DND-41 (cell line): ENCODE measurements around the gene AHCYL2.
"Not testable (repeated sequence)": the region's sequence is repeated elsewhere in the genome, so short reads cannot be mapped to it uniquely, and the experiment has no call there.

ENCODE experiments used
- ATAC-seq: fragments of 200-7000 bp; cut with Tn5 transposase; 3 replicates; pipeline ENCODE4 v1.9.1; 2021; ENCODE audit warnings: low read depth; ENCODE audit not compliant: insufficient read depth
- DNase-seq: peaks from one replicate; pipeline ENCODE4 v3.0.0-alpha.2; 2020
- H2AFZ ChIP-seq: 2 replicates; pipeline ENCODE4 v1.6.0; 2012; ENCODE audit warnings: low read depth, low read length
- H3K27ac ChIP-seq: 2 replicates; pipeline ENCODE4 v1.5.1; 2012; ENCODE audit warnings: low read length, inconsistent platforms
- H3K27me3 ChIP-seq: fragments of 200-600 bp; sonication (generic); 2 replicates; pipeline ENCODE4 v1.6.0; 2012; ENCODE audit warnings: low read length, mild to moderate bottlenecking, inconsistent platforms; ENCODE audit not compliant: insufficient read depth, poor library complexity
- H3K36me3 ChIP-seq: 2 replicates; pipeline ENCODE4 v1.5.1; 2012; ENCODE audit warnings: low read length, inconsistent platforms; ENCODE audit not compliant: insufficient read depth
- H3K4me1 ChIP-seq: 2 replicates; pipeline ENCODE4 v1.5.1; 2012; ENCODE audit warnings: mild to moderate bottlenecking, low read length; ENCODE audit not compliant: insufficient read depth
- H3K4me2 ChIP-seq: 2 replicates; pipeline ENCODE4 v1.6.0; 2012; ENCODE audit warnings: mild to moderate bottlenecking, moderate library complexity, low read length, inconsistent platforms; ENCODE audit not compliant: insufficient read depth
- H3K4me3 ChIP-seq, 2 experiments: fragments of 200-600 bp in 1 of 2; shearing (Covaris generic) in 1 of 2; 2 replicates each; pipeline ENCODE4 v1.5.1; 2012 to 2016; ENCODE audit warnings: inconsistent platforms in 2 of 2, low read length in 2 of 2, mild to moderate bottlenecking in 2 of 2, low read depth in 1 of 2, moderate library complexity in 1 of 2
- H3K79me2 ChIP-seq: 2 replicates; pipeline ENCODE4 v1.6.0; 2012; ENCODE audit warnings: low read length, inconsistent platforms; ENCODE audit not compliant: insufficient read depth
- H3K9ac ChIP-seq: 2 replicates; pipeline ENCODE4 v1.6.0; 2012; ENCODE audit warnings: low read depth, mild to moderate bottlenecking, inconsistent platforms, low read length, moderate library complexity
- H3K9me3 ChIP-seq: 2 replicates; pipeline ENCODE4 v1.5.1; 2012; ENCODE audit warnings: low read length, moderate library complexity, mild to moderate bottlenecking, inconsistent platforms; ENCODE audit not compliant: insufficient read depth, severe bottlenecking
- H4K20me1 ChIP-seq: 2 replicates; pipeline ENCODE4 v1.6.0; 2012; ENCODE audit warnings: low read length; ENCODE audit not compliant: insufficient read depth
- EZH2 ChIP-seq: IDR thresholded peaks from 3 replicates; pipeline ENCODE4 v1.6.1; 2012; ENCODE audit warnings: borderline replicate concordance, low read depth, mild to moderate bottlenecking, moderate library complexity, low read length, inconsistent platforms; ENCODE audit not compliant: severe bottlenecking
- TF ChIP-seq, protein P1 (sequence below): IDR thresholded peaks from 2 replicates; pipeline ENCODE4 v1.5.1; 2012; ENCODE audit warnings: borderline replicate concordance, low read length, moderate library complexity, mild to moderate bottlenecking; ENCODE audit not compliant: poor library complexity, severe bottlenecking; ENCODE audit errors: extremely low read depth

AHCYL2 gene

GRCh38 chr7:129299889-129300288, 75.1 kb downstream of the AHCYL2 start:
- Histone ChIP-seq H3K27ac (no peak overlapping the region), H3K9me3 (peaks cover 7% of the 10 kb centered on the region), H2AFZ (no peak overlapping the region), H3K36me3 (no peaks in the 10 kb centered on the region), H3K4me1 (no peaks in the 10 kb centered on the region), H3K4me2 (no peak overlapping the region), H3K27me3 (no peaks in the 10 kb centered on the region), H3K4me3 (no peak overlapping the region), H4K20me1 (no peaks in the 10 kb centered on the region), H3K9ac (no peak overlapping the region), H3K79me2 (no peaks in the 10 kb centered on the region)
- TF ChIP-seq, protein P1, sequence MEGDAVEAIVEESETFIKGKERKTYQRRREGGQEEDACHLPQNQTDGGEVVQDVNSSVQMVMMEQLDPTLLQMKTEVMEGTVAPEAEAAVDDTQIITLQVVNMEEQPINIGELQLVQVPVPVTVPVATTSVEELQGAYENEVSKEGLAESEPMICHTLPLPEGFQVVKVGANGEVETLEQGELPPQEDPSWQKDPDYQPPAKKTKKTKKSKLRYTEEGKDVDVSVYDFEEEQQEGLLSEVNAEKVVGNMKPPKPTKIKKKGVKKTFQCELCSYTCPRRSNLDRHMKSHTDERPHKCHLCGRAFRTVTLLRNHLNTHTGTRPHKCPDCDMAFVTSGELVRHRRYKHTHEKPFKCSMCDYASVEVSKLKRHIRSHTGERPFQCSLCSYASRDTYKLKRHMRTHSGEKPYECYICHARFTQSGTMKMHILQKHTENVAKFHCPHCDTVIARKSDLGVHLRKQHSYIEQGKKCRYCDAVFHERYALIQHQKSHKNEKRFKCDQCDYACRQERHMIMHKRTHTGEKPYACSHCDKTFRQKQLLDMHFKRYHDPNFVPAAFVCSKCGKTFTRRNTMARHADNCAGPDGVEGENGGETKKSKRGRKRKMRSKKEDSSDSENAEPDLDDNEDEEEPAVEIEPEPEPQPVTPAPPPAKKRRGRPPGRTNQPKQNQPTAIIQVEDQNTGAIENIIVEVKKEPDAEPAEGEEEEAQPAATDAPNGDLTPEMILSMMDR, result no peak
- no peak for TF ChIP-seq EZH2
- no peak for DNase-seq
- no peak for ATAC-seq

DNA sequence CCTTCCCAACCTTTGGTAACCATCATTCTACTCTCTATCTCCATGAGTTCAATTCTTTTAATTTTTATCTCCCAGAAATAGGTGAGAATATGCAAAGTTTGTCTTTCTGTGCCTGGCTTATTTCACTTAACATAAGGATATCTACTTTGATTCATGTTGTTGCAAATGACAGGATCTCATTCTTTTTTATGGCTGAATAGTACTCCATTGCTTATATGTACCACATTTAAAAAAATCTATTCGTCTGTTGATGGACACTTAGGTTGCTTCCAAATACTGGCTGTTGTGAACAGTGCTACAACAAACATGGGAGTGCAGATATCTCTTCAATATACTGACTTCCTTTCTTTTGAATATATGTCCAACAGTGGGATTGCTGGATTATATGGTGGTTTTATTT, 75.5 kb downstream of the AHCYL2 start:
- not testable (repeated sequence) for DNase-seq, ATAC-seq, H3K27ac ChIP-seq, H3K9me3 ChIP-seq, H3K36me3 ChIP-seq, H2AFZ ChIP-seq, H3K4me1 ChIP-seq, H3K4me2 ChIP-seq, H3K9ac ChIP-seq, H4K20me1 ChIP-seq, H3K27me3 ChIP-seq, H3K79me2 ChIP-seq, H3K4me3 ChIP-seq

- H3K27ac ChIP-seq, result no peak overlapping the region
- no peak for ATAC-seq
These were observed 82.8 kb downstream of the AHCYL2 start for GRCh38 chr7:129307592-129307991.

GRCh38 chr7:129308047-129308446, 83.2 kb downstream of the AHCYL2 start:
- TF ChIP-seq, protein P1, result no peak
- no peak for TF ChIP-seq EZH2
- Histone ChIP-seq H3K4me3 (no peak overlapping the region), H3K4me1 (no peaks in the 10 kb centered on the region), H3K4me2 (no peak overlapping the region), H3K36me3 (no peaks in the 10 kb centered on the region), H4K20me1 (no peaks in the 10 kb centered on the region), H3K9me3 (peaks cover 7% of the 10 kb centered on the region), H3K27ac (no peak overlapping the region), H2AFZ (no peak overlapping the region), H3K9ac (no peak overlapping the region), H3K27me3 (no peaks in the 10 kb centered on the region), H3K79me2 (no peaks in the 10 kb centered on the region)
- DNase-seq (no peak), ATAC-seq (no peak)

More at GRCh38 chr7:129307592-129307991, 82.8 kb downstream of the AHCYL2 start:
- no peaks in the 10 kb centered on the region for H4K20me1 ChIP-seq
- no peaks in the 10 kb centered on the region for H3K79me2 ChIP-seq
- no peaks in the 10 kb centered on the region for H3K4me1 ChIP-seq
- H3K9me3 ChIP-seq, result peaks cover 7% of the 10 kb centered on the region
- H2AFZ ChIP-seq, result no peak overlapping the region
- H3K4me3 ChIP-seq, result no peak overlapping the region
- no peaks in the 10 kb centered on the region for H3K27me3 ChIP-seq
- no peaks in the 10 kb centered on the region for H3K36me3 ChIP-seq
- no peak for TF ChIP-seq EZH2
- TF ChIP-seq, protein P1, result no peak
- no peak for DNase-seq
- H3K4me2 ChIP-seq, result no peak overlapping the region
- H3K9ac ChIP-seq, result no peak overlapping the region
